ENCODE measurements around the gene C9orf40. TPM values are rescaled to one million over a fixed set of nuclear protein-coding genes. Genes with fewer than 3 reads are reported as not detected.

Gene C9orf40
- total RNA-seq, 3 donors from 2014 or later (not counting 1 experiment from before 2014, with no cell fraction given) = 1.8 to 3.9 (median 3.6) TPM

DNA sequence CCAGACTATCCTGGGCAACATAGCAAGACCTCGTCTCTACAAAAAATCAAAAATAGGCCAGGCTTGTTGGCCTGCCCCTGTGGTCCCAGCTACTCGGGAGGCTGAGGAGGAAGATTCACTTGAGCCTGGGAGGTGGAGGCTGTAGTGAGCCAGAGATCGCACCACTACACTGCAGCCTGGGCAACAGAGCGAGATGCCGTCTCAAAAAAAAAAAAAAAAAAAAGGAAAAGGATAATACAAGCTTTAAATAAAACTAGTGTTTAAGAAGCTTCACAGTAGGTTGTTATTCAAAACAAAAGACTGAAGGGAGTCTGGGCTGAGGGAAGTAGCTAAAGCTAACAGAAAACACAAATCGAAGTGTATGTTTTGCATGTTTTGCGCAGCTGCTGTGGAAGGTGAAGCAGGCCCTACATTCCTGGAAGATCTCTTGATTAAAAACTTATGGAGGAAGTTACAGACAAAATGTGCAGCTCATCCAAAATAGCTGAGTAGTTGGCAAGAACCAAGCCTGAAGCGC lies 581 bp upstream of the C9orf40 start:
- Mint-ChIP-seq H3K4me3 (peak overlapping the region; percentile 90), H3K27me3 (ENCODE audit: low read depth in 2 of 2) (no peaks in the 10 kb centered on the region), H3K27ac (peak overlapping the region; percentile 92 to 97), H3K36me3 (no peaks in the 10 kb centered on the region), H3K4me1 (peaks cover 21 to 34% of the 10 kb centered on the region in 2 donors), H3K9me3 (no peaks in the 10 kb centered on the region)
- 71% methylated on average over 8 of the region's 8 CpGs for WGBS (ENCODE audit: insufficient coverage)
- Histone ChIP-seq H3K27ac (ENCODE audit: low read length) (peak overlapping the region; percentile 73), H3K4me3 (ENCODE audit: low read length) (peak overlapping the region; percentile 47), H3K4me1 (ENCODE audit: control insufficient read depth, insufficient read depth, low read length) (peaks cover 13% of the 10 kb centered on the region), H3K36me3 (ENCODE audit: control insufficient read depth, insufficient read depth, low read length) (no peaks in the 10 kb centered on the region), H3K27me3 (ENCODE audit: control insufficient read depth, insufficient read depth, low read length) (no peaks in the 10 kb centered on the region), H3K9me3 (ENCODE audit: control insufficient read depth, insufficient read depth, low read length) (no peaks in the 10 kb centered on the region)
- ATAC-seq (no peak), DNase-seq (no peak)
- TF ChIP-seq CTCF (IDR thresholded peaks at IDR 0.05) = no peak
- intact Hi-C loops (cut with micrococcal nuclease) = loop anchor here (2.0 kb wide), 3 partner anchors 50 to 136 kb away; partner anchors contain the start of genes CARNMT1, NMRK1 and OSTF1

- Histone ChIP-seq H3K9me3 (ENCODE audit: control insufficient read depth, insufficient read depth, low read length) (no peaks in the 10 kb centered on the region), H3K27me3 (ENCODE audit: control insufficient read depth, insufficient read depth, low read length) (no peaks in the 10 kb centered on the region), H3K4me3 (ENCODE audit: low read length) (peak overlapping the region; percentile 81), H3K36me3 (ENCODE audit: control insufficient read depth, insufficient read depth, low read length) (no peaks in the 10 kb centered on the region), H3K27ac (ENCODE audit: low read length) (peak overlapping the region; percentile 85), H3K4me1 (ENCODE audit: control insufficient read depth, insufficient read depth, low read length) (peaks cover 13% of the 10 kb centered on the region)
- Mint-ChIP-seq H3K27me3 (ENCODE audit: low read depth in 2 of 2) (no peaks in the 10 kb centered on the region), H3K4me1 (peaks cover 21 to 24% of the 10 kb centered on the region in 2 donors), H3K36me3 (peaks cover 6% of the 10 kb centered on the region), H3K4me3 (peak overlapping the region; percentile 98), H3K9me3 (no peaks in the 10 kb centered on the region), H3K27ac (peak overlapping the region; percentile 92 to 97)
- TF ChIP-seq CTCF (IDR thresholded peaks at IDR 0.05) = no peak
- under 1% methylated on average over 25 of the region's 30 CpGs for WGBS (ENCODE audit: insufficient coverage)
- intact Hi-C loops (cut with micrococcal nuclease) = loop anchor here (2.0 kb wide), 3 partner anchors 51 to 137 kb away; partner anchors contain the start of genes CARNMT1, NMRK1 and OSTF1
- peak; percentile 59 to 69 for DNase-seq
- ATAC-seq = peak; percentile 42 to 55 (median 43)
Observed at GRCh38 chr9:74951725-74952151, 974 bp downstream of the C9orf40 start.

DNA sequence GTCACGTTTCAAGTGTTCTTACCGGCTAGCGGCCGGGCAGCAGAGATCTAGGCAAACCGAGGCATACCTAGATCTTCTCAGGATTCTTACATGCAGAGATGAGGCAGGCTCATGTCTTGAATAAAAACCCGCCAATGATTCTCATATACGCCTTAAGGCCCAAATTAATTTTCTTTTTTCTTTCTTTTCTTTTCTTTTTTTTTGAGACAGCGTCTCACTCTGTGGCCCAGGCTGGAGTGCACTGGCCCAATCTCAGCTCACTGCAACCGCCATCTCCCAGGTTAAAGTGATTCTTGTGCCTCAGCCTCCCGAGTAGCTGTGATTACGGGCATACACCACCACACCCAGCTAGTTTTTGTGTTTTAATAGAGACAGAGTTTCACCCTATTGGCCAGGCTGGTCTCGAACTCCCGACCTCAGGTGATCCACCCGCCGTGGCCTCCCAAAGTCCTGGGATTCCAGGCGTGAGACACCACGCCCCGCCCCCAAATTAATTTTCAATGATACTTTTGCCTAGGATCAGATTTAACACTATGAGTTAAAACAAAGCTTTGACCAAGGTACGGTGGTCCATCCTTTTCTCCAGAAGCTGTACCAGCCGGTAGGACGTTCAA lies 1.5 kb downstream of the C9orf40 start:
- Histone ChIP-seq H3K9me3 (ENCODE audit: control insufficient read depth, insufficient read depth, low read length) (no peaks in the 10 kb centered on the region), H3K36me3 (ENCODE audit: control insufficient read depth, insufficient read depth, low read length) (no peaks in the 10 kb centered on the region), H3K4me3 (ENCODE audit: low read length) (peak overlapping the region; percentile 81), H3K4me1 (ENCODE audit: control insufficient read depth, insufficient read depth, low read length) (peaks cover 13% of the 10 kb centered on the region), H3K27ac (ENCODE audit: low read length) (peak overlapping the region; percentile 85), H3K27me3 (ENCODE audit: control insufficient read depth, insufficient read depth, low read length) (no peaks in the 10 kb centered on the region)
- Mint-ChIP-seq H3K9me3 (no peaks in the 10 kb centered on the region), H3K36me3 (peaks cover 6% of the 10 kb centered on the region), H3K4me1 (peaks cover 26 to 29% of the 10 kb centered on the region in 2 donors), H3K27me3 (ENCODE audit: low read depth in 2 of 2) (no peaks in the 10 kb centered on the region), H3K27ac (peak overlapping the region; percentile 92 to 97), H3K4me3 (peak overlapping the region; percentile 98)
- intact Hi-C loops (cut with micrococcal nuclease) = no loop called here
- no peak for ATAC-seq
- TF ChIP-seq CTCF (IDR thresholded peaks at IDR 0.05) = no peak
- DNase-seq = no peak
- WGBS (ENCODE audit: insufficient coverage) = 73% methylated on average over 20 of the region's 21 CpGs

Measured in natural killer cell (primary cell).